Lower leg skin (tissue), 4 donors: ENCODE results near the gene OSTN. TPM values are rescaled to one million over a fixed set of nuclear protein-coding genes. Genes with fewer than 3 reads are reported as not detected.

Experiments
- DNase-seq, 2 donors: peaks; one replicate each; pipeline ENCODE4 v3.0.0-alpha.2; 2019; ENCODE audit warnings: low spot score in 2 of 2
- H3K4me3 ChIP-seq: fragments of 200-600 bp; sonication (generic); 2 replicates; pipeline ENCODE4 v1.5.1; 2017; ENCODE audit warnings: mild to moderate bottlenecking, low read depth; ENCODE audit not compliant: poor library complexity, severe bottlenecking
- POLR2A ChIP-seq, 2 donors: fragments of 450-650 bp; IDR thresholded peaks; one replicate each; pipeline ENCODE4 v1.6.1; 2016 to 2017; ENCODE audit warnings: antibody characterized with exemption in 2 of 2, mild to moderate bottlenecking in 1 of 2, moderate library complexity in 1 of 2
- WGBS, 2 donors: methylation state at CpG; one replicate each; pipeline ENCODE4 v1.1.5; 2018; 5-methylcytosine and 5-hydroxymethylcytosine counted together
- intact Hi-C: fragments of 100-400 bp; cut with DNase I; formaldehyde crosslinking; loops from one replicate; pipeline ENCODE4 v1.15.0; 2023; ENCODE audit warnings: low total_unique reads
- total RNA-seq, 4 donors: library from RNA; depleted of rRNA; stranded (reverse); fragments of >200 nt; gene quantifications; one replicate each; pipeline ENCODE4 v1.1.0, GENCODE V29; 2016
- TF ChIP-seq, protein P1 (sequence below), 3 donors: fragments of 450-650 bp; IDR thresholded peaks; one replicate each; pipeline ENCODE4 v1.5.1; 2016; ENCODE audit warnings: antibody characterized with exemption in 3 of 3, mild to moderate bottlenecking in 3 of 3, moderate library complexity in 2 of 3

Gene OSTN
- total RNA-seq, 4 donors from 2014 or later = not detected

- no peak for TF ChIP-seq POLR2A (IDR thresholded peaks at IDR 0.05)
- DNase-seq = no peak
- intact Hi-C loops = no loop called here
- 81 to 88% methylated on average over 1 of the region's 1 CpG for WGBS, 2 donors
- no peak overlapping the region for H3K4me3 ChIP-seq
Observed at GRCh38 chr3:191301017-191301416, 102.0 kb downstream of the OSTN start.

- TF ChIP-seq, protein P1, sequence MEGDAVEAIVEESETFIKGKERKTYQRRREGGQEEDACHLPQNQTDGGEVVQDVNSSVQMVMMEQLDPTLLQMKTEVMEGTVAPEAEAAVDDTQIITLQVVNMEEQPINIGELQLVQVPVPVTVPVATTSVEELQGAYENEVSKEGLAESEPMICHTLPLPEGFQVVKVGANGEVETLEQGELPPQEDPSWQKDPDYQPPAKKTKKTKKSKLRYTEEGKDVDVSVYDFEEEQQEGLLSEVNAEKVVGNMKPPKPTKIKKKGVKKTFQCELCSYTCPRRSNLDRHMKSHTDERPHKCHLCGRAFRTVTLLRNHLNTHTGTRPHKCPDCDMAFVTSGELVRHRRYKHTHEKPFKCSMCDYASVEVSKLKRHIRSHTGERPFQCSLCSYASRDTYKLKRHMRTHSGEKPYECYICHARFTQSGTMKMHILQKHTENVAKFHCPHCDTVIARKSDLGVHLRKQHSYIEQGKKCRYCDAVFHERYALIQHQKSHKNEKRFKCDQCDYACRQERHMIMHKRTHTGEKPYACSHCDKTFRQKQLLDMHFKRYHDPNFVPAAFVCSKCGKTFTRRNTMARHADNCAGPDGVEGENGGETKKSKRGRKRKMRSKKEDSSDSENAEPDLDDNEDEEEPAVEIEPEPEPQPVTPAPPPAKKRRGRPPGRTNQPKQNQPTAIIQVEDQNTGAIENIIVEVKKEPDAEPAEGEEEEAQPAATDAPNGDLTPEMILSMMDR (IDR thresholded peaks at IDR 0.05) = no peak
- no peak for TF ChIP-seq POLR2A (IDR thresholded peaks at IDR 0.05)
Observed at GRCh38 chr3:191301782-191302411, 102.9 kb downstream of the OSTN start.

GRCh38 chr3:191302451-191302850, 103.4 kb downstream of the OSTN start:
- intact Hi-C loops = no loop called here

More at GRCh38 chr3:191301782-191302411, 102.9 kb downstream of the OSTN start:
- intact Hi-C loops = no loop called here
- WGBS, 2 donors = 95 to 96% methylated on average over 5 of the region's 5 CpGs
- H3K4me3 ChIP-seq = no peak overlapping the region
- no peak for DNase-seq

GRCh38 chr3:191303596-191303995, 104.6 kb downstream of the OSTN start:
- H3K4me3 ChIP-seq = no peak overlapping the region
- WGBS, 2 donors = 82 to 83% methylated on average over 3 of the region's 3 CpGs
- TF ChIP-seq, protein P1 (IDR thresholded peaks at IDR 0.05) = no peak
- no peak for TF ChIP-seq POLR2A (IDR thresholded peaks at IDR 0.05)
- intact Hi-C loops = no loop called here
- no peak for DNase-seq

More at GRCh38 chr3:191302451-191302850, 103.4 kb downstream of the OSTN start:
- no peak for DNase-seq
- H3K4me3 ChIP-seq = no peak overlapping the region
- no peak for TF ChIP-seq POLR2A (IDR thresholded peaks at IDR 0.05)
- TF ChIP-seq, protein P1 (IDR thresholded peaks at IDR 0.05) = no peak
- WGBS, 2 donors = 78 to 81% methylated on average over 2 of the region's 2 CpGs

DNA sequence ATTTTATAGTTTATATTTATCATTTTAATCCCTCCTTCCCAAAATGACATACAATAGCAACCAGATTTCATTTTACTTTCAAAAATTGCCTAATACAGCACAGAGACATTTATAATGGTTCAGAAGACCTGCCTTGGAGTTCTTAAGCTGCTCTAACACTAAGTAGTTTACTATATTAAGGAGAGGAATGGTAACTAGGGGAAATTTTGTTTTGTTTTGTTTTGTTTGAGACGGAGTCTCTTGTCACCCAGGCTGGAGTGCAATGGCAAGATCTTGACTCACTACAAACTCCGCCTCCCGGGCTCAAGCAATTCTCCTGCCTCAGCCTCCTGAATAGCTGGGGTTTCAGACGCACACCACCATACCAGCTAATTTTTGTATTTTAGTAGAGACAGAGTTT, 107.4 kb downstream of the OSTN start:
- DNase-seq = no peak
- intact Hi-C loops = no loop called here
- TF ChIP-seq, protein P1 (IDR thresholded peaks at IDR 0.05) = no peak
- no peak for TF ChIP-seq POLR2A (IDR thresholded peaks at IDR 0.05)
- H3K4me3 ChIP-seq = no peak overlapping the region
- WGBS, 2 donors = 77 to 78% methylated on average over 4 of the region's 4 CpGs

GRCh38 chr3:191307341-191307740, 108.3 kb downstream of the OSTN start:
- no peak for DNase-seq
- 72 to 74% methylated on average over 4 of the region's 4 CpGs for WGBS, 2 donors
- intact Hi-C loops = no loop called here
- no peak overlapping the region for H3K4me3 ChIP-seq
- no peak for TF ChIP-seq POLR2A (IDR thresholded peaks at IDR 0.05)
- TF ChIP-seq, protein P1 (IDR thresholded peaks at IDR 0.05) = no peak
